H9 (cell line): ENCODE measurements around the gene FBXO34. TPM values are rescaled to one million over a fixed set of nuclear protein-coding genes. Genes with fewer than 3 reads are reported as not detected.

ENCODE experiments used
- DNase-seq: peaks from one replicate; pipeline ENCODE4 v3.0.0-alpha.2; 2017
- H2AFZ ChIP-seq: one replicate; pipeline ENCODE4 v1.6.1; 2013; ENCODE audit warnings: mild to moderate bottlenecking, low read length, control low read depth, moderate library complexity
- H2AK5ac ChIP-seq: 2 replicates; pipeline ENCODE4 v1.6.1; 2013; ENCODE audit warnings: low read length, control low read depth, mixed read lengths; ENCODE audit not compliant: insufficient read length
- H2BK120ac ChIP-seq: one replicate; pipeline ENCODE4 v1.6.1; 2013; ENCODE audit warnings: low read depth, mild to moderate bottlenecking, low read length, control low read depth, inconsistent platforms; ENCODE audit not compliant: poor library complexity, severe bottlenecking
- H2BK12ac ChIP-seq: 2 replicates; pipeline ENCODE4 v1.6.1; 2013; ENCODE audit warnings: low read length, control low read depth, mixed read lengths, low read depth; ENCODE audit not compliant: insufficient read length
- H2BK15ac ChIP-seq: 2 replicates; pipeline ENCODE4 v1.6.1; 2013; ENCODE audit warnings: low read depth, low read length, control low read depth
- H2BK20ac ChIP-seq: one replicate; pipeline ENCODE4 v1.6.1; 2013; ENCODE audit warnings: low read depth, mild to moderate bottlenecking, low read length, control low read depth, inconsistent platforms; ENCODE audit not compliant: poor library complexity, severe bottlenecking
- H2BK5ac ChIP-seq: 2 replicates; pipeline ENCODE4 v1.6.1; 2013; ENCODE audit warnings: low read length, control low read depth, mixed read lengths; ENCODE audit not compliant: insufficient read length
- H3K14ac ChIP-seq: 2 replicates; pipeline ENCODE4 v1.6.1; 2013; ENCODE audit warnings: low read length, control low read depth; ENCODE audit not compliant: insufficient read depth
- H3K18ac ChIP-seq: 2 replicates; pipeline ENCODE4 v1.6.1; 2013; ENCODE audit warnings: low read depth, mild to moderate bottlenecking, mixed read lengths, low read length, control low read depth; ENCODE audit not compliant: insufficient read length
- H3K23ac ChIP-seq: 2 replicates; pipeline ENCODE4 v1.6.1; 2013; ENCODE audit warnings: low read length, control low read depth, mixed read lengths, low read depth; ENCODE audit not compliant: insufficient read length
- H3K23me2 ChIP-seq: 2 replicates; pipeline ENCODE4 v1.6.1; 2013; ENCODE audit warnings: low read depth, mild to moderate bottlenecking, mixed read lengths, low read length, control low read depth; ENCODE audit not compliant: insufficient read length, poor library complexity, severe bottlenecking
- H3K27ac ChIP-seq: 2 replicates; pipeline ENCODE4 v1.5.1; 2013; ENCODE audit warnings: low read length, control low read depth, mixed read lengths, low read depth; ENCODE audit not compliant: insufficient read length
- H3K27me3 ChIP-seq: 2 replicates; pipeline ENCODE4 v1.6.1; 2013; ENCODE audit warnings: low read length, control low read depth, inconsistent platforms; ENCODE audit not compliant: insufficient read depth
- H3K4ac ChIP-seq: 2 replicates; pipeline ENCODE4 v1.6.1; 2013; ENCODE audit warnings: low read depth, mild to moderate bottlenecking, control low read depth, inconsistent platforms, low read length, moderate library complexity
- H3K4me1 ChIP-seq: 2 replicates; pipeline ENCODE4 v1.6.1; 2013; ENCODE audit warnings: low read length, control low read depth, inconsistent platforms; ENCODE audit not compliant: insufficient read depth
- H3K4me2 ChIP-seq: 2 replicates; pipeline ENCODE4 v1.6.1; 2013; ENCODE audit warnings: low read length, control low read depth, mixed read lengths; ENCODE audit not compliant: insufficient read length, insufficient read depth
- H3K56ac ChIP-seq: 2 replicates; pipeline ENCODE4 v1.6.1; 2013; ENCODE audit warnings: low read depth, mild to moderate bottlenecking, mixed read lengths, low read length, control low read depth; ENCODE audit not compliant: insufficient read length
- H3K79me1 ChIP-seq: 2 replicates; pipeline ENCODE4 v1.6.1; 2013; ENCODE audit warnings: low read depth, mild to moderate bottlenecking, moderate library complexity, low read length, control low read depth, inconsistent platforms; ENCODE audit not compliant: insufficient read depth, poor library complexity, severe bottlenecking
- H3K79me2 ChIP-seq: 2 replicates; pipeline ENCODE4 v1.6.1; 2013; ENCODE audit warnings: low read length, control low read depth, inconsistent platforms; ENCODE audit not compliant: insufficient read depth
- H3K9ac ChIP-seq: 2 replicates; pipeline ENCODE4 v1.6.1; 2013; ENCODE audit warnings: low read length, control low read depth, mixed read lengths; ENCODE audit not compliant: insufficient read length; ENCODE audit errors: extremely low read depth
- H3K9me3 ChIP-seq: one replicate; pipeline ENCODE4 v1.6.1; 2013; ENCODE audit warnings: low read depth, low read length, inconsistent platforms; ENCODE audit not compliant: control insufficient read depth
- H3T11ph ChIP-seq: one replicate; pipeline ENCODE4 v1.6.1; 2013; ENCODE audit warnings: mild to moderate bottlenecking, low read length, control low read depth, inconsistent platforms
- H4K20me1 ChIP-seq: one replicate; pipeline ENCODE4 v1.6.1; 2013; ENCODE audit not compliant: control insufficient read depth, insufficient read length, insufficient read depth
- H4K5ac ChIP-seq: 2 replicates; pipeline ENCODE4 v1.6.1; 2013; ENCODE audit warnings: low read depth, mild to moderate bottlenecking, mixed read lengths, low read length, control low read depth; ENCODE audit not compliant: insufficient read length
- H4K8ac ChIP-seq: replicated peaks from 2 replicates; pipeline ENCODE4 v1.6.1; 2013; ENCODE audit warnings: low read length, control low read depth, mixed read lengths, low read depth; ENCODE audit not compliant: insufficient read length
- H4K91ac ChIP-seq: 2 replicates; pipeline ENCODE4 v1.6.1; 2013; ENCODE audit warnings: low read depth, mild to moderate bottlenecking, moderate library complexity, mixed read lengths, low read length, control low read depth; ENCODE audit not compliant: insufficient read length
- H3K27ac Mint-ChIP-seq, 3 experiments: 2 replicates in 2 of 3; 3 replicates in 1 of 3; pipeline ENCODE4 v1.8.0; 2020 to 2021; ENCODE audit warnings: mixed read lengths in 3 of 3, mild to moderate bottlenecking in 1 of 3, moderate library complexity in 1 of 3
- H3K27me3 Mint-ChIP-seq: 2 replicates; pipeline ENCODE4 v1.8.0; 2021; ENCODE audit warnings: low read depth, mild to moderate bottlenecking, moderate library complexity, mixed read lengths
- H3K36me3 Mint-ChIP-seq, 3 experiments: 2 replicates in 2 of 3; 3 replicates in 1 of 3; pipeline ENCODE4 v1.8.0; 2020 to 2021; ENCODE audit warnings: low read depth in 3 of 3, mixed read lengths in 3 of 3; ENCODE audit not compliant: insufficient read depth in 1 of 3
- H3K4me1 Mint-ChIP-seq, 2 experiments: 2 replicates each; pipeline ENCODE4 v1.8.0; 2020; ENCODE audit warnings: mixed read lengths in 2 of 2
- H3K4me3 Mint-ChIP-seq, 2 experiments: 2 replicates in 1 of 2; 3 replicates in 1 of 2; pipeline ENCODE4 v1.8.0; 2020 to 2021; ENCODE audit warnings: mild to moderate bottlenecking in 2 of 2, mixed read lengths in 2 of 2, moderate library complexity in 1 of 2
- H3K9me3 Mint-ChIP-seq, 2 experiments: 2 replicates in 1 of 2; 3 replicates in 1 of 2; pipeline ENCODE4 v1.8.0; 2020; ENCODE audit warnings: mild to moderate bottlenecking in 2 of 2, mixed read lengths in 2 of 2, moderate library complexity in 1 of 2
- WGBS: extraction: QIAGEN DNeasy Blood & Tissue Kit; methylation state at CpG from one replicate; pipeline ENCODE4 v1.1.7; 2013; ENCODE audit warnings: missing lambda C conversion rate, low lambda C conversion rate, mixed read lengths; ENCODE audit not compliant: insufficient read length; ENCODE audit errors: extremely low coverage; 5-methylcytosine and 5-hydroxymethylcytosine counted together
- total RNA-seq: library from RNA; stranded (reverse); gene quantifications from 2 replicates; pipeline ENCODE4 v1.2.1, GENCODE V29; 2021
- TF ChIP-seq, protein P1 (sequence below): fragments of 200-600 bp; sonication (generic); conservative IDR thresholded peaks from 3 replicates; pipeline ENCODE4 v1.8.0; 2021; ENCODE audit warnings: antibody characterized with exemption, mild to moderate bottlenecking

The FBXO34 gene
- total RNA-seq, 1 experiment from 2014 or later, result 12.0 TPM

DNA sequence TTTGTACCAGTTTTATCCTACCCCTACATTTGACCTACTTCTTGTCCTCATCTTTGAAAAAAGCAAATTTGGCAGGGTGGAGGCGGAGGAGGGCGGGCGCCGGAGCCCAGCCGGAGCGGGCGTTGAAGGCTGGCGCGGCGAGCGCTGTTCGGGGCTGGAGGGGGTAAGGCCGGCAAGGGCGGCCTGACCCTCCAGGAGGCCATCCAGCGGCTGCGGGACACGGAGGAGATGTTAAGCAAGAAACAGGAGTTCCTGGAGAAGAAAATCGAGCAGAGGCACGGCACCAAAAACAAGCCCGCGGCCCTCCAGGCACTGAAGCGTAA, 27.2 kb downstream of the FBXO34 start:
- H3K9me3 Mint-ChIP-seq, result no peaks in the 10 kb centered on the region
- H3K4me2 ChIP-seq, result no peak overlapping the region
- H4K20me1 ChIP-seq, result no peaks in the 10 kb centered on the region
- H2BK15ac ChIP-seq, result no peak overlapping the region
- H3K4ac ChIP-seq, result no peak overlapping the region
- H2AFZ ChIP-seq, result no peak overlapping the region
- no peak overlapping the region for H3K9ac ChIP-seq
- WGBS, result no CpG with 5 or more reads among the region's 22 CpGs
- DNase-seq, result no peak
- TF ChIP-seq, protein P1, sequence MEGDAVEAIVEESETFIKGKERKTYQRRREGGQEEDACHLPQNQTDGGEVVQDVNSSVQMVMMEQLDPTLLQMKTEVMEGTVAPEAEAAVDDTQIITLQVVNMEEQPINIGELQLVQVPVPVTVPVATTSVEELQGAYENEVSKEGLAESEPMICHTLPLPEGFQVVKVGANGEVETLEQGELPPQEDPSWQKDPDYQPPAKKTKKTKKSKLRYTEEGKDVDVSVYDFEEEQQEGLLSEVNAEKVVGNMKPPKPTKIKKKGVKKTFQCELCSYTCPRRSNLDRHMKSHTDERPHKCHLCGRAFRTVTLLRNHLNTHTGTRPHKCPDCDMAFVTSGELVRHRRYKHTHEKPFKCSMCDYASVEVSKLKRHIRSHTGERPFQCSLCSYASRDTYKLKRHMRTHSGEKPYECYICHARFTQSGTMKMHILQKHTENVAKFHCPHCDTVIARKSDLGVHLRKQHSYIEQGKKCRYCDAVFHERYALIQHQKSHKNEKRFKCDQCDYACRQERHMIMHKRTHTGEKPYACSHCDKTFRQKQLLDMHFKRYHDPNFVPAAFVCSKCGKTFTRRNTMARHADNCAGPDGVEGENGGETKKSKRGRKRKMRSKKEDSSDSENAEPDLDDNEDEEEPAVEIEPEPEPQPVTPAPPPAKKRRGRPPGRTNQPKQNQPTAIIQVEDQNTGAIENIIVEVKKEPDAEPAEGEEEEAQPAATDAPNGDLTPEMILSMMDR, result no peak
- H2BK20ac ChIP-seq, result no peak overlapping the region
- peaks cover 3% of the 10 kb centered on the region for H3K79me1 ChIP-seq
- H3K4me1 ChIP-seq, result peaks cover 5% of the 10 kb centered on the region; the same call in 1 of the 2 replicates
- H3K4me3 Mint-ChIP-seq, result no peak overlapping the region
- no peak overlapping the region for H3K18ac ChIP-seq
- H3K23ac ChIP-seq, result no peak overlapping the region
- no peaks in the 10 kb centered on the region; the same call in 1 of the 2 replicates for H3K79me2 ChIP-seq
- H2AK5ac ChIP-seq, result no peak overlapping the region
- no peak overlapping the region for H2BK12ac ChIP-seq
- H4K5ac ChIP-seq, result no peak overlapping the region
- no peaks in the 10 kb centered on the region for H3K27me3 ChIP-seq
- no peak overlapping the region for H3K14ac ChIP-seq
- no peak overlapping the region for H4K91ac ChIP-seq
- no peaks in the 10 kb centered on the region for H3K27me3 Mint-ChIP-seq
- no peaks in the 10 kb centered on the region for H3K23me2 ChIP-seq
- no peaks in the 10 kb centered on the region for H3K9me3 ChIP-seq
- no peak overlapping the region for H4K8ac ChIP-seq
- peaks cover 3 to 12% (median 9%) of the 10 kb centered on the region in 3 experiments; a peak in 5 of 7 replicates for H3K36me3 Mint-ChIP-seq
- H3K56ac ChIP-seq, result no peak overlapping the region
- no peak overlapping the region for H2BK5ac ChIP-seq
- peak overlapping the region in 2 of 3 experiments; percentile 19 to 57; a peak in 1 of 7 replicates for H3K27ac Mint-ChIP-seq
- H3T11ph ChIP-seq, result no peak overlapping the region
- H3K27ac ChIP-seq, result no peak overlapping the region
- peaks cover 16 to 18% of the 10 kb centered on the region in 2 experiments for H3K4me1 Mint-ChIP-seq
- H2BK120ac ChIP-seq, result no peak overlapping the region
